Measurements from ENCODE around the gene ST6GAL1.
A peak's percentile ranks its signal among the peaks of the same experiment; 100 is the strongest.
"Not testable (repeated sequence)": the region's sequence is repeated elsewhere in the genome, so short reads cannot be mapped to it uniquely, and the experiment has no call there.

ST6GAL1 gene

DNA sequence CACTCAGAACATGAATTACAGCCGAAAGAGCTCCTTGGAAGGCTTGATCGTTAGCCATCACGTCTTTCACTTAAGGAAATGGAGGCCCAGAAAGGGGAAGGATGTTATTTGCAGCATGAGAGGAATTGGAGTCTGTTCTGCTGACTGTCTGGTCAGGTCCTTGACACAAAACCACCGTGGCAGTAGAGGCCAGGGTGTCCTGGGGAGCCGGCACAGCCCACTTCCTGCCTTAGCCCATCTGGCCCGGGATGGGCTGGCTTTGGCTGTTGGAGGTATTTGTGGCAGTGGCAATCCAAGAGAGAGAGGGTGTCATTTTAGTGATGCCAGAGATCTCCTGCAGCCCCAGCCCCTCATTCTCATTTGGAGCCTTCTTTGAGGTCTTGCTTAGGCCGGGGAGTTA lies 37.4 kb downstream of the ST6GAL1 start:
- no peak for DNase-seq (ENCODE audit: low spot score)

DNA sequence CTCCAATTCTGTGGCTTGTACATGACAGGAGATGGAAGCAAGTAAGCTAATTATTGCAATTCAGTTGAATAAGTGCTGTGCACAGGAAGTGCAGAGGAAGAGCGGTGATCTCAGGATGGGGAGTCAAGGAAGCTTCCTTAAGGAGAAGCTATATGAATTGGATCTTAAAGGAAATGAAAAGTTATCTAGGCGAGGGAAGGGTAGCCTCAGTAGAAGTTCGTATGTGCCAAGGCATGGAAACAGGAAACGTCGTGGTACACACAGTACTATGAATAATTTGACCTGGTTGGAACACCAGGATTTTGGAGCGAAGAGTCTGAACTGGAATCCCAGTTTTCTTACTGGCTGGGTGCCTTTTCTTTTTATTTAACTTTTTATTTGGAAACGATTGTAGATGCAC lies 39.3 kb downstream of the ST6GAL1 start:
- no peak for DNase-seq (ENCODE audit: low spot score)

DNA sequence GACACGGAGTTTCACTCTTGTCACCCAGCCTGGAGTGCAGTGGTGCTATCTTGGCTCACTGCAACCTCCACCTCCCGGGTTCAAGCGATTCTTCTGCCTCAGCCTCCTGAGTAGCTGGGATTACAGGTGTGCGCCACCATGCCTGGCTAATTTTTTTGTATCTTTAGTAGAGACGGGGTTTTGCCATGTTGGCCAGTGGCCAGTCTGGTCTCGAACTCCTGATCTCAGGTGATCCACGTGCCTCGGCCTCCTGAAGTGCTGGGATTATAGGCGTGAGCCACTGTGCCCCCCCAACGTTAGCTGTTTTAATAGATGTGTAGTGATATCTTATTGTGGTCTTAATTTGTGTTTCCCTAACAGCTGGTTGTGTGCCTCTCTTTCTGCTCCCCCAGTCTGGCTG lies 40.8 kb downstream of the ST6GAL1 start:
- DNase-seq (ENCODE audit: low spot score), result not testable (repeated sequence)

DNA sequence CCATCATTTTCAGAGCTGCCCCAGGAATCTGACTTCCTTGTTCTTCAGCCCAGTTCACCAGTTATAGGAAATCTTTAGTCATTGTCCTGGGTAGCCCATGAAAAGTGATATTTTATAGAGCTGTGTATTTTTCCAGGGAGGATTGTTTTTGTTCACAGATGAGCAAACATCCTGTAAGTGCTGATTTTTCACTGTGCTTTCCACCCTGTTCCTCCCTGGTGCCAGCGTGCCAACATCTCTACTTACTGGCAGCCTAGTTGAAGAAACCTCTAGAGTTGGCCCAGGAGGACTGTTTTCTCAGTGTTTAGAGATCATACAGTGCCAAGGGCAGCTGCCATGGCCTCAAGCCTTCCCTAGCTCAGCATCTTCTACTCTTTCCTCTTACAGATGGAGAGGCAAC lies 41.3 kb downstream of the ST6GAL1 start:
- no peak for DNase-seq (ENCODE audit: low spot score)

DNA sequence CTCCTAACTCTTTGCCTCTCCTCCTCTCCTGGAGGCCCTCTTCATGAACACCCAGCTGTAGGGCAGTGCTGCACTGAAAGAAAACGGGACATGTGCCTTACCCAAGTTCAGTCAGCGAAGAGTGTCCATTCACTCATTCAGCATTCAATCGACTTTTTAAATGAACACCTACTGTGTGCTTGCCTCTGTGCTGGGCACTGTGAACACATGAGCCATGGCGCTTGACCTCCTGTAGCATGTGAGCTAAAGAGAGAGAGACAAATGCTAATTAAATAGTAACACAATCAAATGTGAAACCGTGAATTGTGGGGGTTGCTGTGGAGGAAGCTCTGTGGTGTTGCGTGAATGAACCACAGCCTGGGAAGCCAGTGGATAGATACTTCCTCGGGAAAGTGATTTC lies 43.4 kb downstream of the ST6GAL1 start:
- DNase-seq (ENCODE audit: low spot score), result no peak

DNA sequence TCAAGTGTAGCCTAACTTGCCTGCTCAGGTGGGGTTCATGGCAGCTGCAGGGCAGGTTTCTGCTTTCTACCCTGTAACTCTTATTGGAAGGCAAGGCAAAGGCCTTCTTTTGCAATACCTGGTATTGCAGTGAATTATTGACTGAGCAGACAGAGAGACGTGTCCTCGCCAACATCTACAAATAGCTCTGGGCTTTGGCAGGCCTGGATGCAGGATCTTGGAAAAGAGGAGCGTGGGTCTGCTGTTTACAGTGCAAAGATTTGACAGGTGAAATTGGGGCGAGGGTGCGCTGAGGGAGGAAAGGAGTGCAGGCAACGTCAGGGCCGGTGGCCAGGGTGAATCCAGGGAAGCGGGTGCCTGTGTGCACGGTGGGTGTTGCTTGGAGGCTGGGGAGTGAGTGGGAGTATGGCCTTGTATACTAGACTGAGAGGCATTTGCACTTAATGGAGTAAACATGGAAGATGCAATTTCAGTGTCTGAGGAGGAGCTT lies 44.5 kb downstream of the ST6GAL1 start:
- peak; percentile 66 for DNase-seq (ENCODE audit: low spot score)

DNA sequence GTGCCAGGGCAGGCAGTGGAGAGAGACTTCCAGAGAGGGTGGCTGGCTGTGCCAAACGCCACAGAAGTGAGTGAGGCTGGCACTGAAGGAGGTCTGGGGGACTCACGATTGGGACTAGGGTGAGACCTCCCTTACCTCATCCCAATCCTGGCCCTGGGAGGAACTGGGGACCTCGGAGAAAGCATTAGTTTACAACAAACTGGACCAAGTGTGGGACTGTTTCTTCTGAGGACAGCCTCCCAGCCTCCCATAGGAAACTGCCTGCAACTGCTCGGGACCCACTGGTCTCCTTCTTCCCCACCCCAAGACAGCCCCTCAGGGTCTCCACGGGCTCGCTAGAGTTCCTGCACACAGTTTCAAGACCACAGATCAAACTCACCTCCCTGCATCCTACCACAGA lies 45.4 kb downstream of the ST6GAL1 start:
- no peak for DNase-seq (ENCODE audit: low spot score)

DNA sequence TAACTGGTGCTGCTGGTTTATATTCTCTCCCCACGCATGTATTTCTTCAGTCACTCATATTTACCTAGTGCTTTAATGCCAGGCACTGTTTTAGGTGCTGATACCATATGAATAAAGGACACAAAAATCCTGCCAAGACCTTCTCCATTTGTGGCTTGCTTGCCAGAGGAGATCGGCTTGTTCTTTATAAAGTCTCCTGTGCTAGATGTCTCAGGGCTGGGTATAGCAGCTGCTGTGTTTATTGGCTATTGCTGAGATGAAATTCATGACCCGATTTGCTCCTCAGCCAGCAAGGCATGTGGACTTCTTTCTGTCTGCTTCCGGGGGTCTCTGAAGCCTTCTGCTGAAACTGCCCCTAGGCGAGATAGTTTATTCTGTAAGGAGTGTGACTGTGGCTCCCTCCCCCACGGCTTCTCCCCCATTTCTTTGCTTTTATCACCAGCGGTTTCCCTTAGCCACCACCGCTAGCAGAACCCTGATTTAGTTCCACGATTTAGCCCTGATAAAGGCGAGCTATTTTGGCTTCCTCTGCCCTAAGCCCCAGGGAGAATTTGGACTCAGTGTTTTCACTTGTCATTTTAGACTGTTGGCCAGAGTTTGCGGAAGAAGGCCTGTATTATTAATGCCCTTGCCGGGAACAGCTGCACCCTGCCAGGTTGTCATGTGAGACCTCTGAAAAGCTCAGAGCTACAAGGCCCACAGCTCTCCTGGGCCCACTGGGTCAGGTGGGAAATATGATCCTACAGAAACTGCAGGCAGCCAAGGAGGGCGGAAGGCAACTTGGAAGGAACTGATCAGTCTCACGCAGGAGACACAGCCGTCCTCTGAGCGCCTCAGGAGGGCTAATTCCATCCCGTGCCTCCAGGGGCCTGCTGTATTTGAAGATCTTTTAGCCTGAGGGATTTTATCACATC lies 46.8 kb downstream of the ST6GAL1 start:
- no peak for DNase-seq (ENCODE audit: low spot score)

DNA sequence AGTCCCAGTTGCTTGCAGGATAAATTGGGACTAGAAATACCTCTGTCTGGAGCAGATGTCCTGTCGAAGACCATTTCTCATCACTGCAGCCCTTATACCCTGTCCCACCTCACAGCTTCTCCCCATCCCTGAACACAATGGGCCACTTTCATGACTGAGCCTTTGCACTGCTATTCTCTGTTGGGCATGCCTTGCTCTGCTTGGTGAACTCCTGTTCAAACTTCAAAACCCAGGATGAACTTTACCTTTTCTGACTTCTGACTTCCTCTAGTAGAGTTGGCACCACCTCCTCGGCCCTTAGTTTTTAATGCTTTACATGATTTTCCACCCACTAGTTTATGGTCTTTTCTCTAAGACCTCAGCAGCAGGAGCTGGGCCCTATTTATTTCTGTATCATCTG lies 48.4 kb downstream of the ST6GAL1 start:
- DNase-seq (ENCODE audit: low spot score), result no peak

DNA sequence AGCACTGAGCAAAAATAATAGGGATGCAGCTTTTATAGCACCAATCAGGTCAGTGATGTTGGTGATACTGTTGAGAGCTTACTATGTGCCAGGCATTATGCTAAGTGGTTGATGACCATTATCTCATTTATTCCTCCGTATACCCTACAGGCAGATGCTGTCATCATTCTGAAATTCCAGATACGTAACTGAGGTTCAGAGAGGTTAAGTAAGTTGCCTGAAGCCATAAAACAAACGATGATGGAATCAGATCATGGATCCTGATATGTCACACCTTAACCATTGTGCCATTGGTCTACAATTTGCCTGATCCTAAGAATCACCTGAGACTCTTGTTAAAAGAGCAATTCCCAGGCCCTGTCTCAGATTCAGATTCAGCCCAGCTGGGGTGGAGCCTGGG lies 49.5 kb downstream of the ST6GAL1 start:
- no peak for DNase-seq (ENCODE audit: low spot score)

DNA sequence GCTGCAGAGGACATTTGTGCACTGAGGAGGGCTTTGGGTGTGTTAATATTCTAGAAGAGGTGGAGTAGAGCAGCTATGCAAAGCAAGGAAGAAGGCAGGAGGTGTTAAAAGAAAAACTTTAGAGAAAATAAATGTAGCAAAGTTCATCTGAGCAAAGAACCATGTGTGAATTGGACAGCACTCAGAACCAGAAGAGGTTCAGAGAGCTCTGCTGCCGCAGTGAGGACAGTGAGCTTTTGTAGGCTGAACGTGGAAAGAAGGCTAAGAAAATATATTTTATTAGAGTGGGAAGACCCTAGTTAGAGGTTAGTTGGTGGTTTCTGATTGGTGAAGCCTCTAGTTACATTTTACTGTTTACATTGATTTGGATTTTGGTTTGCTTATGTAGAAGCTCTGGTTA lies 50.7 kb downstream of the ST6GAL1 start:
- DNase-seq (ENCODE audit: low spot score), result no peak

DNA sequence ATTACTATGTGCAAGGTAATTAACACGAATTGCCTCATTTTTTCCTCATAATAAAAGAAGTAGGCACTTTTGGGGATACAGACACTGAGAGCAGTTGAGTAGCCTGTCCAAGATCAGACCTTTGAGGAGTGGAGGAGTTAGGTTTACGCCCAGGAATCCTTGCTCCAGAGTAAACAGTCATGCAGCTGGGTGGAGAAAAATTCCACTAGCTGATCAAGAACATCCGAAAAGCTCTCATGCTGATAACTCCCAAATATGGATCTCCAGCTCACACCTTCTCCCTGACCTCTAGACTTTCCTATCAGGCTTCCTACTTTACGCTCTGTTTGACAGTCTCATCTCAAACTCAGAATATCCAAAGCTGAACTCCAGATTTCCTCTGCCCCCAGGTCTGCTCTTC lies 53.3 kb downstream of the ST6GAL1 start:
- DNase-seq (ENCODE audit: low spot score), result peak; percentile 59

DNA sequence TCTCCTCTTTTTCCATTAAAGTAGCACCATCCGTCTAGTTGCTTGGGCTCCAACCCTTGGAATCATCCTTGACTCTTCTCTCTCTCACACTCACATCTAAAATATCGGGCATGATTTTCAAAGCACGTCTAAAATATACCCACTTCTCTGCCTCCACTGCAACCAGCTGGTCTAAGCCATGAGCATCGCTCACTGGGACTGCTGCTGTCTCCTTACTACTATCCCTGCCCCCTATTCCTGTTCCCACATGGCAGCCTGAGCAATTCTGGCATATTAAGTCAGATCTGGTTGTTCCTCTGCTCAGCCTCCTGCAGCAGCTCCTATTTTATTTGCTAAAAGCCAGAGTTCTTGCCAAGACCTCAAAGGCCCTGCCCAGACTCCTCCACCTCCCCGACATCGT lies 53.7 kb downstream of the ST6GAL1 start:
- no peak for DNase-seq (ENCODE audit: low spot score)

DNA sequence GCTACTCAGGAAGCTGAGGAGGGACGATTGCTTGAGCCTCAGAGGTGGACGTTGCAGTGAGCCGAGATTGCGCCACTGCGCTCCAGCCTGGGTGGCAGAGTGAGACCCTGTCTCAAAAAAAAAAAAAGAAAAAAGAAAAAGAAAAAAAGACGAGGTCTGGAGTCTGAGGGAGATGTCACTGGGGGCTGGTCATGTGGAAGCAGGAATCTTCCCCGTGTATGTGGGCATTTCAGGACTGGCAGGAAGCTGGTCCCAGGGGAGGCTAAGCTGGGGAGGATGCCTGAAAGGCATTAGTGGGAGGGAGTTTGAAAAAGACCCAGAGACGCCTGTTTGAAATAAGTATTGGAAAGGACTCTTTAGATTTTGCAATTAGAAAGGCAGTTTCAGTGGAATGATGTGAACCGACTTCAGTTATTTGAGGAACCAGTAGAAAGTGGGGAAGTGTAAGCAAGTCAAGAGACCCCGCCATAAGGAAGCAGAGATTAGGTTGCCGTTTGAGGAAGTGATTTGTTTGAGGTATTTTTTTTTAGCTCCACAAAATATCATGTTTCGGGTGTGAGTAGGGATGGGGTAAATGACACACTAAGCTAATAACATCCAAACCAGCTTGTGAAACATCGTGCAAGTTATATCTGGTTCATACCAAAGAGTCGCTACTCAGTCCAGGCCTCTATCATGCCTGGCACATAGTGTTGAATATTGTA lies 55.5 kb downstream of the ST6GAL1 start:
- DNase-seq (ENCODE audit: low spot score), result no peak

DNA sequence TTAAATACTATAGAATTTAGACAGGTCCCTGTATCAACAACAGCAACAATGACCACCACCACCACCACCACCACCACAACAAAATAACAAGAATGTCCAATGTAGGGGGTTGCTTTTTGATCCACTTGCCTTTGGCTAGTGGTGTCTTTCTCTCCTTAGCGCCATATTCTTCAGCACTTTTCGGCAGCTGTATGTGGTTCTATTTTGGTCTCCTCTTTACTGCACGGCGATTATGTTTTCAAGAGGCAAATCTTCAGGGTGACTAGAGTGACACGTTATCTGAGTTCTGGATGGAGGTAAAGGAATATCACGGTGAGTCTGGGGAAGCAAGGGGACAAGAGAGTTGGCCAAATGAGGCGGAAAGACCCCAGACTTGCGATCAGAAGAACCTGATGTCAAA lies 56.1 kb downstream of the ST6GAL1 start:
- no peak for DNase-seq (ENCODE audit: low spot score)

DNA sequence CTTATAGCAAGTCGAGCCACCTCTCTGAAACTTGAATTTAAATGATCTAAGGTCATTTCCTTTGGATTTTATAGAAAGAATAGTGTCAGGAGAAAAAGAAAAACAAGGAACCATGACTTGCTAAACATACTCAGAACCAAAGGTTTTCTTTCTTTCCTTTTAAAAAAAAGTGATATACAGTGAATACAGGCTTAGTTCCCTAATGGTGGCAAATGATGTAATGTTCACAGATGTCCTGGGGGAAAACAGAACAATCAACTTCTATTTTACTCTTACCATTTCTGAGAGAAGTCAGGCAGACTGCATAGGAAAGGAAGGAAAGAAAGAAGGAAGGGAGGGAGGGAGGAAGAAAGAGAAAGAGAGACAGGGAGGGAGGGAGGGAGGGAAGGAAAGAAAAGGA lies 56.5 kb downstream of the ST6GAL1 start:
- DNase-seq (ENCODE audit: low spot score), result no peak

DNA sequence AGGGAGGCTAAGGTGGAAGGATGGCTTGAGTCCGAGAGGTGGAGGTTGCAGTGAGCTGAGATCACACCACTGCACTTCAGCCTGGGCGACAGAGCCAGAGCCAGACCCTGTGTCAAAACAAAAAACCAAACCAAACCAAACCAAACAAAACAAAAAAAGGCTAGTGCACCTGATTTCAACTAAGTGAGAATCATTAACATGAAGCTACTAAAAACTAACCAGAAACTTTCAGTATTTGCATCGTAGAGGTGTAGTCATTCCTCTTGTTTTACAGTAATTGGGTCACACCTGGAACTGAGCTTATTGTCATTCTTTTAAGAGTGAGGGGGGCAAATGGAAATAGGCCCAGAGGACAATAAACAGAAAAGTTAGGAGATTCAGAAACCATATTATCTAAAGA lies 58.5 kb downstream of the ST6GAL1 start:
- no peak for DNase-seq (ENCODE audit: low spot score)

DNA sequence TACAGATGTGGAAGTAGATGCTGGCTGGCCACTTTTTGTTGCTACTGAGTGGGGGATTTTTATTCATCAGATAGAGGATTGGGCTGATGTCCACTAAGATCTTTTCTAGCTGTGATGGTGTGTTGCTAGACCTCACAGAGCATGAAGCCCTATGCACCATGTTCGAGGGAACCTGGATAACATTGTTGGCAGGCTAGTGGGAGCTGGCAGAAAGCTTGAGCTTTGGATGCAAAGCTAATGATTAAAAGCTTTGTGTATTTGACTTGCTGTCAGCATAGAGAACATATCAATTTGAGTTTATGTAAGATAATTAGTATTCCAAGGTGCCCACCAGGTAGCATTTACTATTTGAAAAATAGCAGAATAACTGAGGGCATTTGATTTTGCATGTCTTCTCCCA lies 59.1 kb downstream of the ST6GAL1 start:
- DNase-seq (ENCODE audit: low spot score), result no peak

DNA sequence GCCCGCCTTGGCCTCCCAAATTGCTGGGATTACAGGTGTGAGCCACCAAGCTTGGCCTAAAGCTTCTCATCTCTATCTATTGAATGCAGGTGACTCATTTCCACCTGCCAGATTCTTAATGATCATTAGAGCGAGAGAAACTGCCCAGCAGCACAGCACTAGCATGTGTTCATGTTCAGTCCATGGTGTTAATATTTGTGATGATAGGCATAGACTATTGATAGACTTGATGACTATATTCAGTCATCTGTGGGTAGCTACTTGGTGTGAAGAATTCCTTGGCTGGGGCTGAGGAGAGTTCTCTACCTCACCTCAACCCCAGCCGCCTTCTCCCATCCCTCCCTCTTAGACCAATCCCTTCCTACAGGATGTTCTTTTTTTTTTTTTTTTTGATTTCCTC lies 60.0 kb downstream of the ST6GAL1 start:
- DNase-seq (ENCODE audit: low spot score), result no peak

DNA sequence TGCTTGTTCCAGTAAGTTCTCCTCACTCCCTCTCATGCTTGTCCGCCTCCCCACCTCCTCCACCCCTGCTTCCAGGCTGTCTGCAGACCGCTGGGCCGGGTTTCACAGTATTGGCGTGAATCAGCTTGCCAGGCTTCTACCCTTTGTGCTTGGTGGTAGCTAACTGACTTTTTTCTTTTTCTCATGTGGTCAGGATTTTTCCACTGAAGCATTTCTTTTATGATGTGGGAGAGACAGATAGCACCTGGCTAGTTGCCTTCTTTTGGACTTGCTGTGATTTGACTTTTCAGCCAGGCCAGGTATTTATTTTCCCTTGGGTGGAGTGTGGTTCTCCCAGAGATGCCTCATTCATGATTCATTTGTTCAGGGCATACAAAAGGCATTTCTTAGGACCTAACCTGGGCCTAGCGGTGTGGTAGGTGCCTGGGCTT lies 60.6 kb downstream of the ST6GAL1 start:
- no peak for DNase-seq (ENCODE audit: low spot score)

DNA sequence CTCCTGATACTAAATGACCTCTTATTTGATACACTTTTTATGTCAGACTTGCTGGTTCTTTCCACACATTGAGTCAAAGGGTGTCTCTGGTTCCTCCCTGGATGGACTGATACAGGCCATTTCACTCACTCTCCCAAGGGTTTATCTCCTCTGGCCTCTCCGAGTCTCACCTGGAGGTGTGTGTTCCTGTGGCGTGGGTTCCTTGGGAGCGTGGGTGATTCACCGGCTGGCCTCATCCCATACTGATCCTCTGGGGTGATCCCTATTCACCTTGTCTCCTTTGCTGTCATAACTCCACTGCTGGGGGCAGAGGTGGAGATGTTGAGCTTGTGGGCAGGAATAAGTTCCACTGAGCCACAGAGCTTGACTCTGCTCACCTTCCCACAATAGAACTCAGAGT lies 61.1 kb downstream of the ST6GAL1 start:
- no peak for DNase-seq (ENCODE audit: low spot score)

DNA sequence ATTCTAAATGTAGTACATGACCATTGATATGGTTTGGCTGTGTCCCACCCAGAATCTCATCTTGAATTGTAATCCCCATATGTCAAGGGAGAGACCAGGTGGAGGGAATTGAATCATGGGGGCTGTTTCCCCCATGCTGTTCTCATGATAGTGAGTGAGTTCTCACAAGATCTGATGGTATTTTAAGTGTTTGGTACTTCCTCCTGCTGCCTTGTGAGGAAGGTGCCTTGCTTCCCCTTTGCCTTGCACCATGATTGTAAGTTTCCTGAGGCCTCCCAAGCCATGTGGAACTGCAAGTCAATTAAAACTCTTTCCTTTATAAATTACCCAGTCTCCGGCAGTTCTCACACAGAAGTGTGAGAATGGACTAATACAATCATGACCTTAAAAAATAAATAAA lies 61.8 kb downstream of the ST6GAL1 start:
- DNase-seq (ENCODE audit: low spot score), result not testable (repeated sequence)

DNA sequence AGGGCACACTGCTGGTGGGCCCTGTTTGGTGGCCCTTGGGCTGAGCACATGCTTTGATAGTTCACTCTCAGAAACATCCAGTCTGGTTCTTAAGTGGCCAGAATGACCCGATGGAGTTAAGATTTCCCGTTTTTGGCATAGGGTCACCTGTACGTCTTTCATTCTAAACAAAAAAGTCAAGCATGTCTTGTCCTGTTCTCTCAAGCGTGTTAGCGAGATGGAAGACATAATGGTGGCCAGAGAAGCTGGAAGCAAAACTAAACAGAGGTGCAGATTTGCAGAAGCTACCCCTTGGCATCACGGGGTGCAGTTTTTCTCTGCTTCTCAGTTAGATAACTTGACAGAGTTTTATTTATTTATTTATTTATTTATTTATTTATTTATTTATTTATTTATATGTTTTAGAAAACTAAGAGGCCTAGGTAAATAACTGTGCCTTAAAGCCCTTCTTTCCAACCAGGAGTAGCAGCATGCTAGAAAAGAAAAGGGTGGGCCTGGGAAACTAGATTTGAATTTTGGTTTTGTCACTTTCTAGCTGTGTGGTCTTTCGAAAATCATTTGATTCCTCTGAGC lies 63.0 kb downstream of the ST6GAL1 start:
- no peak for DNase-seq (ENCODE audit: low spot score)
